Activated T-cell treated with anti-CD3 and anti-CD28 coated beads, Interleukin-2, amount 50 U/mL, for 24 hours (primary cell): ENCODE results near the gene PDE4B.
"Not testable (repeated sequence)": the region's sequence is repeated elsewhere in the genome, so short reads cannot be mapped to it uniquely, and the experiment has no call there.

Source experiments
- DNase-seq: peaks from one replicate; pipeline ENCODE4 v3.0.0-alpha.2; 2020
- H3K27ac Mint-ChIP-seq: 2 replicates; pipeline ENCODE4 v1.8.0; 2020; ENCODE audit warnings: mild to moderate bottlenecking, mixed read lengths
- H3K27me3 Mint-ChIP-seq: 2 replicates; pipeline ENCODE4 v1.8.0; 2020; ENCODE audit warnings: mixed read lengths
- H3K36me3 Mint-ChIP-seq: 2 replicates; pipeline ENCODE4 v1.8.0; 2020; ENCODE audit warnings: low read depth, mixed read lengths
- H3K4me1 Mint-ChIP-seq: 2 replicates; pipeline ENCODE4 v1.8.0; 2020; ENCODE audit warnings: low read depth, mixed read lengths
- H3K4me3 Mint-ChIP-seq: 2 replicates; pipeline ENCODE4 v1.8.0; 2020; ENCODE audit warnings: mild to moderate bottlenecking, moderate library complexity, mixed read lengths
- H3K9me3 Mint-ChIP-seq: 2 replicates; pipeline ENCODE4 v1.8.0; 2020; ENCODE audit warnings: mixed read lengths

The PDE4B gene

GRCh38 chr1:65963156-65963888, 170.6 kb downstream of the PDE4B start:
- H3K4me3 Mint-ChIP-seq, result no peak overlapping the region
- H3K4me1 Mint-ChIP-seq, result peaks cover 1% of the 10 kb centered on the region
- H3K36me3 Mint-ChIP-seq, result no peaks in the 10 kb centered on the region
- no peak overlapping the region for H3K27ac Mint-ChIP-seq
- no peak for DNase-seq
- H3K27me3 Mint-ChIP-seq, result peaks cover 7% of the 10 kb centered on the region
- H3K9me3 Mint-ChIP-seq, result no peaks in the 10 kb centered on the region

GRCh38 chr1:65964123-65964522, 171.4 kb downstream of the PDE4B start:
- DNase-seq, result no peak
- Mint-ChIP-seq H3K4me1 (peaks cover 1% of the 10 kb centered on the region), H3K27ac (no peak overlapping the region), H3K9me3 (no peaks in the 10 kb centered on the region), H3K4me3 (no peak overlapping the region), H3K27me3 (peaks cover 7% of the 10 kb centered on the region), H3K36me3 (no peaks in the 10 kb centered on the region)

DNA sequence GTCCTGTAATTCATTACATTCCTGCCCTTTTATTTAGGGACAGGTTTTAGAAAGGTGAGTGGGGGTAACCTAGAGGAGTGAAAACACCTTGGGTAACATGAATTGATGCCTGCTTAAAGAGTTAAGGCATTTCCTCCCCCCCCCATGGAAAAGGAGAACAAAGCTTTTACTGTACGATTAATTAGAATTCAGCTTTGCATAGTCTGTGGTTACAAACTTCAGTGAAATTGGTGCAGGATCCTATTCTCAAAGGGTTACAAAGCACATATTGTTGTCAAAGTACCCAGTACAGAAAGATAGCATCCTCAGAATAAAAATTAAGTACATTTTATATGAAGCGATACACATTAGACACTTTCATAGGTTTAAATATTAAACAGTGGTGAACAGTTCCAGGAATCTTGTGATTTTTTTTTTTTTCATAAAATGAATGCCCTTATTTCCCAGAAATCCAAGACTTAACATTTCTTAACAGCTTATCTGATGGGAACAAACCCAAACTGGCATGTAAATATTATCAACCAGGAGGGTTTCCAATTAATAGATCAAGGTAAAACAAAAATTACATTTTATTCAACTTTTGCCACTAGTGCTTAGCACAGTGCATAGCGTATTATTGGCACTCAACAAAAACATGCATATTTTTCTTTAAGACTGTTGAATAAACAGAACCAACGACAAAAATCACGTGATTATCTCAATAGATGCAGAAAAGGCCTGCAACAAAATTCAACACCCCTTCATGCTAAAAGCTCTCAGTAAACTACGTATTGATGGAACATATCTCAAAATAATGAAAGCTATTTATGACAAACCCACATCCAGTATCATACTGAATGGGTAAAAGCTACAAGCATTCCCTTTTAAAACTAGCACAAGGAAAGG, 172.7 kb downstream of the PDE4B start:
- DNase-seq, result no peak
- Mint-ChIP-seq H3K27ac (no peak overlapping the region), H3K9me3 (no peaks in the 10 kb centered on the region), H3K4me1 (peaks cover 1% of the 10 kb centered on the region), H3K27me3 (peaks cover 8% of the 10 kb centered on the region), H3K36me3 (no peaks in the 10 kb centered on the region), H3K4me3 (no peak overlapping the region)

GRCh38 chr1:65967492-65967891, 174.8 kb downstream of the PDE4B start:
- not testable (repeated sequence) for H3K4me1 Mint-ChIP-seq, H3K9me3 Mint-ChIP-seq, H3K27ac Mint-ChIP-seq, H3K4me3 Mint-ChIP-seq, DNase-seq, H3K36me3 Mint-ChIP-seq
- peaks cover 19% of the 10 kb centered on the region for H3K27me3 Mint-ChIP-seq

GRCh38 chr1:65971547-65971946, 178.9 kb downstream of the PDE4B start:
- Mint-ChIP-seq H3K4me3 (no peak overlapping the region), H3K4me1 (peaks cover 5% of the 10 kb centered on the region), H3K27me3 (peaks cover 16% of the 10 kb centered on the region), H3K9me3 (peaks cover 11% of the 10 kb centered on the region), H3K27ac (no peak overlapping the region), H3K36me3 (no peaks in the 10 kb centered on the region)
- DNase-seq, result no peak

GRCh38 chr1:65975708-65976107, 183.0 kb downstream of the PDE4B start:
- Mint-ChIP-seq H3K4me3 (no peak overlapping the region), H3K4me1 (peaks cover 5% of the 10 kb centered on the region), H3K9me3 (peaks cover 14% of the 10 kb centered on the region), H3K36me3 (no peaks in the 10 kb centered on the region), H3K27me3 (peaks cover 18% of the 10 kb centered on the region), H3K27ac (no peak overlapping the region)
- DNase-seq, result no peak

- Mint-ChIP-seq H3K36me3 (no peaks in the 10 kb centered on the region), H3K9me3 (peaks cover 14% of the 10 kb centered on the region), H3K4me3 (no peak overlapping the region), H3K27ac (no peak overlapping the region), H3K4me1 (peaks cover 3% of the 10 kb centered on the region), H3K27me3 (peaks cover 24% of the 10 kb centered on the region)
- DNase-seq, result no peak
These were observed 186.7 kb downstream of the PDE4B start for GRCh38 chr1:65979136-65980044.

- Mint-ChIP-seq H3K27ac (no peak overlapping the region), H3K4me3 (no peak overlapping the region), H3K4me1 (no peaks in the 10 kb centered on the region), H3K9me3 (peaks cover 7% of the 10 kb centered on the region), H3K27me3 (peaks cover 24% of the 10 kb centered on the region), H3K36me3 (no peaks in the 10 kb centered on the region)
- no peak for DNase-seq
These were observed 187.5 kb downstream of the PDE4B start for GRCh38 chr1:65980237-65980636.

GRCh38 chr1:65983500-65983899, 190.8 kb downstream of the PDE4B start:
- no peaks in the 10 kb centered on the region for H3K4me1 Mint-ChIP-seq
- no peak overlapping the region for H3K4me3 Mint-ChIP-seq
- DNase-seq, result no peak
- H3K9me3 Mint-ChIP-seq, result no peaks in the 10 kb centered on the region
- no peaks in the 10 kb centered on the region for H3K36me3 Mint-ChIP-seq
- H3K27me3 Mint-ChIP-seq, result peaks cover 27% of the 10 kb centered on the region
- no peak overlapping the region for H3K27ac Mint-ChIP-seq

- H3K36me3 Mint-ChIP-seq, result no peaks in the 10 kb centered on the region
- H3K4me1 Mint-ChIP-seq, result no peaks in the 10 kb centered on the region
- no peak overlapping the region for H3K27ac Mint-ChIP-seq
- H3K27me3 Mint-ChIP-seq, result peaks cover 16% of the 10 kb centered on the region
- no peaks in the 10 kb centered on the region for H3K9me3 Mint-ChIP-seq
- DNase-seq, result no peak
- no peak overlapping the region for H3K4me3 Mint-ChIP-seq
These were observed 192.8 kb downstream of the PDE4B start for GRCh38 chr1:65985393-65986066.

DNA sequence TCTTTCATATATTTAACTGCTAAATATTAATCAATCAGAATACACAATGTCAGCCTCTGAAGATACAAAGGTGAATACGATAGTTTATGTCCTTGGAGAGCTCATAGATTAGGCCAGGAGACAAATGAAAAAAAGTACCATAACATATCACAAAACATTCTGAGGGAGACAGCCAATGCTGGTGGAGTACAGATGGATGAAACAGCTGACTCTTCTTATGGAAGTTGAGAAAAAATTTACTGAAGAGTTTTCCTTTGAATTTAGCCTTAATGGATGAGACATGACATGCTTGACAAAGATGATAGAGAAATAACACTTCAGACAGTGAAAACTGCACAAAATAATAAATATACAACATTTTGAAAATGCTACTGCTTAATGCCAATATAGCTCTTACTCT, 193.5 kb downstream of the PDE4B start:
- no peak for DNase-seq
- Mint-ChIP-seq H3K9me3 (no peaks in the 10 kb centered on the region), H3K36me3 (no peaks in the 10 kb centered on the region), H3K4me3 (no peak overlapping the region), H3K27me3 (peaks cover 16% of the 10 kb centered on the region), H3K27ac (no peak overlapping the region), H3K4me1 (no peaks in the 10 kb centered on the region)

GRCh38 chr1:65990161-65990560, 197.5 kb downstream of the PDE4B start:
- H3K9me3 Mint-ChIP-seq, result no peaks in the 10 kb centered on the region
- H3K4me1 Mint-ChIP-seq, result no peaks in the 10 kb centered on the region
- H3K36me3 Mint-ChIP-seq, result no peaks in the 10 kb centered on the region
- H3K27me3 Mint-ChIP-seq, result peaks cover 3% of the 10 kb centered on the region
- no peak overlapping the region for H3K4me3 Mint-ChIP-seq
- no peak for DNase-seq
- no peak overlapping the region for H3K27ac Mint-ChIP-seq

GRCh38 chr1:65991694-65992093, 199.0 kb downstream of the PDE4B start:
- DNase-seq, result no peak
- no peak overlapping the region for H3K4me3 Mint-ChIP-seq
- H3K27ac Mint-ChIP-seq, result no peak overlapping the region
- no peaks in the 10 kb centered on the region for H3K36me3 Mint-ChIP-seq
- no peaks in the 10 kb centered on the region for H3K9me3 Mint-ChIP-seq
- no peaks in the 10 kb centered on the region for H3K4me1 Mint-ChIP-seq
- H3K27me3 Mint-ChIP-seq, result no peaks in the 10 kb centered on the region
